HCT116 (cell line): ENCODE data around the gene DDX24. TPM values are rescaled to one million over a fixed set of nuclear protein-coding genes. Genes with fewer than 3 reads are reported as not detected.
A peak's percentile ranks its signal among the peaks of the same experiment; 100 is the strongest.

Source experiments
- ATAC-seq: fragments of 200-7000 bp; cut with Tn5 transposase; 2 replicates; pipeline ENCODE4 v1.9.1; 2020; ENCODE audit warnings: mild to moderate bottlenecking, moderate library complexity
- BruUV-seq: library from RNA; stranded (reverse); fragments of 400-500 nt; replicated peaks from 2 replicates; lab custom pipeline; 2021; lab: Mats Ljungman, UMichigan
- CTCF ChIA-PET: fragments of 300-600 bp; sonication (Branson Sonifier 250); formaldehyde crosslinking; loops from one replicate; lab custom pipeline; 2021; ENCODE audit warnings: antibody characterized with exemption; lab: Charles Lee
- POLR2A ChIA-PET: fragments of 300-600, 350-600 bp; sonication (Branson Sonifier 250); formaldehyde crosslinking; loops from one replicate; lab custom pipeline; 2021; ENCODE audit warnings: antibody characterized with exemption; lab: Charles Lee
- RAD21 ChIA-PET, 2 experiments: fragments of 300-600 bp; sonication (Branson Sonifier 250); formaldehyde crosslinking; loops; one replicate each; lab custom pipeline; 2023; ENCODE audit warnings: low total read pairs in 2 of 2; ENCODE audit not compliant: uncharacterized antibody in 2 of 2, unreplicated experiment in 2 of 2, low non-redundant PET in 1 of 2; lab: Charles Lee
- DNase-seq: peaks from one replicate; pipeline ENCODE4 v3.0.0-alpha.2; 2010; ENCODE audit warnings: low read depth, low spot score
- H2AFZ ChIP-seq: fragments of 200-600 bp; shearing (Covaris generic), sonication (generic); 2 replicates; pipeline ENCODE4 v1.6.1; 2017; ENCODE audit warnings: low read depth, mixed run types, mixed read lengths, antibody characterized with exemption, low read length; ENCODE audit not compliant: poor library complexity, severe bottlenecking
- H3K27ac ChIP-seq: 2 replicates; pipeline ENCODE4 v1.5.1; 2012; ENCODE audit warnings: low read depth, low read length
- H3K27me3 ChIP-seq: fragments of 200-600 bp; sonication (generic); 2 replicates; pipeline ENCODE4 v1.6.1; 2016; ENCODE audit warnings: mixed run types, low read length, mixed read lengths; ENCODE audit not compliant: insufficient read depth
- H3K36me3 ChIP-seq, 2 experiments: fragments of 200-500 bp in 1 of 2; fragments of 200-600 bp in 1 of 2; sonication (Bioruptor generic) in 1 of 2; sonication (generic) in 1 of 2; 2 replicates each; pipeline versions ENCODE4 v1.5.1 to v1.6.1; 2014 to 2016; ENCODE audit warnings: low read length in 2 of 2, inconsistent platforms in 1 of 2, mixed read lengths in 1 of 2, mixed run types in 1 of 2; ENCODE audit not compliant: insufficient read depth in 2 of 2, control insufficient read depth in 1 of 2
- H3K4me1 ChIP-seq, 2 experiments: fragments of 200-600 bp in 1 of 2; sonication (generic) in 1 of 2; 2 replicates each; pipeline versions ENCODE4 v1.5.1 to v1.6.1; 2012 to 2017; ENCODE audit warnings: low read length in 2 of 2, inconsistent platforms in 1 of 2, mild to moderate bottlenecking in 1 of 2, mixed read lengths in 1 of 2, mixed run types in 1 of 2, moderate library complexity in 1 of 2; ENCODE audit not compliant: insufficient read depth in 2 of 2, control insufficient read depth in 1 of 2
- H3K4me2 ChIP-seq: fragments of 200-600 bp; sonication (generic); 2 replicates; pipeline ENCODE4 v1.6.1; 2017; ENCODE audit warnings: mixed run types, low read length, mixed read lengths
- H3K4me3 ChIP-seq, 2 experiments: fragments of 200-600 bp in 1 of 2; sonication (generic) in 1 of 2; replicated peaks in 1 of 2; 2 replicates each; pipeline ENCODE4 v1.5.1; 2011 to 2016; ENCODE audit warnings: low read length in 2 of 2, control low read depth in 1 of 2, low read depth in 1 of 2, mild to moderate bottlenecking in 1 of 2, mixed read lengths in 1 of 2, mixed run types in 1 of 2
- H3K79me2 ChIP-seq: fragments of 200-600 bp; sonication (generic); 2 replicates; pipeline ENCODE4 v1.6.1; 2017; ENCODE audit warnings: mild to moderate bottlenecking, mixed run types, low read length, moderate library complexity, mixed read lengths; ENCODE audit not compliant: insufficient read depth
- H3K9ac ChIP-seq: fragments of 200-600 bp; sonication (generic); 2 replicates; pipeline ENCODE4 v1.6.1; 2016; ENCODE audit warnings: low read length, mixed read lengths
- H3K9me2 ChIP-seq: fragments of 200-600 bp; sonication (generic), shearing (Covaris generic); 2 replicates; pipeline ENCODE4 v1.6.1; 2017; ENCODE audit warnings: mixed run types, mild to moderate bottlenecking, moderate library complexity; ENCODE audit not compliant: insufficient read depth
- H3K9me3 ChIP-seq, 2 experiments: fragments of 200-500 bp in 1 of 2; fragments of 200-600 bp in 1 of 2; sonication (Bioruptor generic) in 1 of 2; sonication (generic) in 1 of 2; 2 replicates each; pipeline ENCODE4 v1.6.1; 2014 to 2017; ENCODE audit warnings: low read length in 2 of 2, mixed read lengths in 2 of 2, inconsistent platforms in 1 of 2, low read depth in 1 of 2, mild to moderate bottlenecking in 1 of 2, mixed run types in 1 of 2, moderate library complexity in 1 of 2; ENCODE audit not compliant: control insufficient read depth in 1 of 2, insufficient read depth in 1 of 2
- H4K20me1 ChIP-seq: fragments of 200-600 bp; sonication (generic), shearing (Covaris generic); 2 replicates; pipeline ENCODE4 v1.6.1; 2017; ENCODE audit warnings: mixed run types, mild to moderate bottlenecking, moderate library complexity; ENCODE audit not compliant: insufficient read depth
- ELF1 ChIP-seq: IDR thresholded peaks from 2 replicates; pipeline ENCODE4 v1.6.1; 2012; ENCODE audit warnings: low read depth, borderline replicate concordance
- FOSL1 ChIP-seq: IDR thresholded peaks from 2 replicates; pipeline ENCODE4 v1.6.1; 2012; ENCODE audit warnings: low read depth
- POLR2AphosphoS5 ChIP-seq: IDR thresholded peaks from 2 replicates; pipeline ENCODE4 v1.6.1; 2011; ENCODE audit warnings: mild to moderate bottlenecking, low read depth, low read length, moderate library complexity
- RAD21 ChIP-seq: IDR thresholded peaks from 2 replicates; pipeline ENCODE4 v1.6.1; 2012; ENCODE audit warnings: low read depth, mild to moderate bottlenecking
- SIN3A ChIP-seq: IDR thresholded peaks from 2 replicates; pipeline ENCODE4 v1.6.1; 2012; ENCODE audit warnings: low read depth
- YY1 ChIP-seq: IDR thresholded peaks from 2 replicates; pipeline ENCODE4 v1.6.1; 2011; ENCODE audit warnings: low read length, low read depth, moderate library complexity, mild to moderate bottlenecking; ENCODE audit not compliant: insufficient replicate concordance; ENCODE audit errors: extremely low read depth
- intact Hi-C: fragments of 100-400 bp; cut with micrococcal nuclease; formaldehyde crosslinking; loops from 2 replicates; pipeline ENCODE4 v1.10.0; 2022
- total RNA-seq: library from RNA; stranded (reverse); gene quantifications from one replicate; pipeline ENCODE4 v1.2.1, GENCODE V29; 2021; ENCODE audit not compliant: unreplicated experiment
- TF ChIP-seq, protein P1 (sequence below): IDR thresholded peaks from 2 replicates; pipeline ENCODE4 v1.6.1; 2012
- TF ChIP-seq, protein P2 (sequence below), 3 experiments: fragments of 200-600 bp in 1 of 3; sonication (generic) in 1 of 3; IDR thresholded peaks in 2 of 3; conservative IDR thresholded peaks in 1 of 3; 2 replicates each; pipeline ENCODE4 v1.5.1; 2012 to 2017; ENCODE audit warnings: low read depth in 2 of 3, low read length in 2 of 3, antibody characterized with exemption in 1 of 3, borderline replicate concordance in 1 of 3, control low read depth in 1 of 3, mild to moderate bottlenecking in 1 of 3, mixed read lengths in 1 of 3, mixed run types in 1 of 3, moderate library complexity in 1 of 3; ENCODE audit not compliant: insufficient read depth in 1 of 3

DDX24 gene
- total RNA-seq, 1 experiment from 2014 or later: 169 TPM

DNA sequence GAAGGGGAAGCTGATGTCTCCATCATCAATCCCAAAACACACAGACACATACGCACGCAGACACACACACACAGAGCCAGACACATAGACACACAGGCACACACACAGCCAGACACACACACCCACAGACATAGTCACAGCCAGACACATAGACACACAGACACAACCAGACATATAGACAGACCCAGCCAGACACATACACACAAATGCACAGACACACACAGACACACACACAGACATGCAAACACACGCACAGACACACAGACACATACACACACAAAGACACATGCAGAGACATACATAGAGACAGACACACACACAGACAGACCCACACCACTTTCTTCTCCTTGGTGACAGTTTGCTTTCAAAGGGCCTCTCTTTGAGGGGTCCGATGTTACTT lies 77.6 kb downstream of the DDX24 start:
- H4K20me1 ChIP-seq: no peaks in the 10 kb centered on the region
- H3K4me1 ChIP-seq: peaks cover 0 to 7% of the 10 kb centered on the region in 2 experiments; a peak in 2 of 4 replicates
- no peaks in the 10 kb centered on the region for H3K9me3 ChIP-seq
- TF ChIP-seq RAD21: no peak
- no peak for TF ChIP-seq ELF1
- TF ChIP-seq FOSL1: no peak
- no peak for TF ChIP-seq SIN3A
- TF ChIP-seq, protein P1, sequence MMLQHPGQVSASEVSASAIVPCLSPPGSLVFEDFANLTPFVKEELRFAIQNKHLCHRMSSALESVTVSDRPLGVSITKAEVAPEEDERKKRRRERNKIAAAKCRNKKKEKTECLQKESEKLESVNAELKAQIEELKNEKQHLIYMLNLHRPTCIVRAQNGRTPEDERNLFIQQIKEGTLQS: no peak
- no peak overlapping the region for H3K9ac ChIP-seq
- H3K4me2 ChIP-seq: no peak overlapping the region
- no TSS peak for BruUV-seq
- intact Hi-C loops: loop anchor here (10.0 kb wide), 1 partner anchor 349 kb away; no protein-coding TSS in a partner anchor
- DNase-seq (no peak), ATAC-seq (no peak)
- ChIA-PET POLR2A (no interaction called here), CTCF (interaction anchor here (10.4 kb wide), 1 partner anchor 62 kb away, joined by 121 read pairs; no protein-coding TSS in a partner anchor), RAD21 (interaction anchor here in 1 of 2 experiments (0.7 kb wide), 1 partner anchor 64 kb away, joined by 3 read pairs; no protein-coding TSS in a partner anchor)
- no peak overlapping the region for H3K4me3 ChIP-seq
- no peak overlapping the region for H2AFZ ChIP-seq
- H3K27ac ChIP-seq: no peak overlapping the region
- no peaks in the 10 kb centered on the region for H3K36me3 ChIP-seq
- no peaks in the 10 kb centered on the region for H3K27me3 ChIP-seq
- H3K79me2 ChIP-seq: no peaks in the 10 kb centered on the region
- no peaks in the 10 kb centered on the region for H3K9me2 ChIP-seq

DNA sequence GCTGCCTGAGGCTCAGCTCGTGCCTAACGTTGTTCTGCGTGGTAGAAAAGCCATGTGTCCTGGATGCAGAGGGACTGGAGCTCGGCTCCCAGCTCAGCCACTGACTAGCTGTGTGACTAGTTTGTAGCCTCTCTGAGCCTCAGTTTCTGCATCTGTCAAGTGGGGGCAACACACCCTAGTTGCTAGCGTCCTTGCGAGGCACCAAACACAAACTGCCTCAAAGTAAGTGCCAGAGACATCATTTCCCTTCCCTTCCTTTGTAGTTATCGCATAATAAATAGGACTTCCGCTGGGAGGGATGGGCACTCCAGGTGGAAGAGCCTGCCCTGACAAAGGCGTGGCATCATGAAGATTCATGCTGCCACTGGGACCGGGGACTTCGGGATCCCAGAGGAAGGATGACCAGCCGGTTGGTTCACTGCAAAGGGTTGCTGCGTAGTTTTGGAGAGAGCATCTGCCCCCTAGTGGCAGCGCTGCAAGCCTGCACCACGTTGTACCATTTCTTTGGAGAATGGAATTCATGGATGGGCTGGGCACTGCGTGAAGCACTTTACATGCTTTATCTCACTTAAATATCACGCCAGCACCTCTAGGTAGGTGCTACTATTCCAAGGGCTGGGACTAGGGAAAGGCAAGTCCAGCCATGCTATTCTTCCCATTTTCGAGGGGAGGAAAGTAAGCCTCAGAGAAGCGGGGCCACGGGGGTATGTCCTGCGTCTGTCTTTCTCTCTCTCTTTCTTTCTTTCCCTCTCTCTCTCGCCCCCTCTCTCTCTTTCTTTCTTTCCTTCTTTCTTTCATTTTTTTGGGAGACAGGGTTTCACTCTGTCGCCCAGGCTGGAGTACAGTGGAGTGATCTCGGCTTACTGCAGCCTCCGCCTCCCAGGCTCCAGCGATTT lies 79.3 kb downstream of the DDX24 start:
- TF ChIP-seq YY1 (peak; percentile 28), RAD21 (peak; percentile 92), POLR2AphosphoS5 (no peak)
- TF ChIP-seq, protein P2, sequence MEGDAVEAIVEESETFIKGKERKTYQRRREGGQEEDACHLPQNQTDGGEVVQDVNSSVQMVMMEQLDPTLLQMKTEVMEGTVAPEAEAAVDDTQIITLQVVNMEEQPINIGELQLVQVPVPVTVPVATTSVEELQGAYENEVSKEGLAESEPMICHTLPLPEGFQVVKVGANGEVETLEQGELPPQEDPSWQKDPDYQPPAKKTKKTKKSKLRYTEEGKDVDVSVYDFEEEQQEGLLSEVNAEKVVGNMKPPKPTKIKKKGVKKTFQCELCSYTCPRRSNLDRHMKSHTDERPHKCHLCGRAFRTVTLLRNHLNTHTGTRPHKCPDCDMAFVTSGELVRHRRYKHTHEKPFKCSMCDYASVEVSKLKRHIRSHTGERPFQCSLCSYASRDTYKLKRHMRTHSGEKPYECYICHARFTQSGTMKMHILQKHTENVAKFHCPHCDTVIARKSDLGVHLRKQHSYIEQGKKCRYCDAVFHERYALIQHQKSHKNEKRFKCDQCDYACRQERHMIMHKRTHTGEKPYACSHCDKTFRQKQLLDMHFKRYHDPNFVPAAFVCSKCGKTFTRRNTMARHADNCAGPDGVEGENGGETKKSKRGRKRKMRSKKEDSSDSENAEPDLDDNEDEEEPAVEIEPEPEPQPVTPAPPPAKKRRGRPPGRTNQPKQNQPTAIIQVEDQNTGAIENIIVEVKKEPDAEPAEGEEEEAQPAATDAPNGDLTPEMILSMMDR (IDR thresholded peaks at IDR 0.05 in 2 of 3, conservative IDR thresholded peaks at IDR 0.05 in 1 of 3; ENCODE audit: borderline replicate concordance in 1 of 3, insufficient read depth in 1 of 3, low read depth in 2 of 3, low read length in 2 of 3): peak; percentile 94 to 97 (median 96)
- Histone ChIP-seq H3K79me2 (no peaks in the 10 kb centered on the region), H3K4me3 (no peak overlapping the region), H3K4me2 (peak overlapping the region; percentile 37), H3K27ac (no peak overlapping the region; the same call in 1 of the 2 replicates), H2AFZ (no peak overlapping the region), H4K20me1 (no peaks in the 10 kb centered on the region), H3K9ac (no peak overlapping the region), H3K27me3 (no peaks in the 10 kb centered on the region), H3K9me2 (no peaks in the 10 kb centered on the region), H3K9me3 (no peaks in the 10 kb centered on the region), H3K4me1 (peaks cover 0 to 19% of the 10 kb centered on the region in 2 experiments; a peak in 2 of 4 replicates), H3K36me3 (no peaks in the 10 kb centered on the region)
- DNase-seq (peak; percentile 59), ATAC-seq (peak; percentile 92)
- ChIA-PET RAD21 (interaction anchor here (1.1 to 2.2 kb wide), 2 partner anchors 62 kb away, joined by 7 to 11 read pairs; no protein-coding TSS in a partner anchor), POLR2A (no interaction called here), CTCF (interaction anchor here (0.7 to 10.4 kb wide), 4 partner anchors 11 to 60 kb away, joined by 3 to 121 read pairs (median 4); partner anchors contain the start of gene OTUB2)
- intact Hi-C loops: loop anchor here (1.0 to 10.0 kb wide), 2 partner anchors 61 to 347 kb away; no protein-coding TSS in a partner anchor
- no TSS peak for BruUV-seq
